HCT116 (cell line): ENCODE measurements around the gene CNTNAP2. TPM values are rescaled to one million over a fixed set of nuclear protein-coding genes. Genes with fewer than 3 reads are reported as not detected.

Experiments used
- ATAC-seq: fragments of 200-7000 bp; cut with Tn5 transposase; 2 replicates; pipeline ENCODE4 v1.9.1; 2020; ENCODE audit warnings: mild to moderate bottlenecking, moderate library complexity
- BruUV-seq: library from RNA; stranded (reverse); fragments of 400-500 nt; replicated peaks from 2 replicates; lab custom pipeline; 2021; lab: Mats Ljungman, UMichigan
- CTCF ChIA-PET: fragments of 300-600 bp; sonication (Branson Sonifier 250); formaldehyde crosslinking; loops from one replicate; lab custom pipeline; 2021; ENCODE audit warnings: antibody characterized with exemption; lab: Charles Lee
- POLR2A ChIA-PET: fragments of 300-600, 350-600 bp; sonication (Branson Sonifier 250); formaldehyde crosslinking; loops from one replicate; lab custom pipeline; 2021; ENCODE audit warnings: antibody characterized with exemption; lab: Charles Lee
- RAD21 ChIA-PET, 2 experiments: fragments of 300-600 bp; sonication (Branson Sonifier 250); formaldehyde crosslinking; loops; one replicate each; lab custom pipeline; 2023; ENCODE audit warnings: low total read pairs in 2 of 2; ENCODE audit not compliant: uncharacterized antibody in 2 of 2, unreplicated experiment in 2 of 2, low non-redundant PET in 1 of 2; lab: Charles Lee
- DNase-seq: peaks from one replicate; pipeline ENCODE4 v3.0.0-alpha.2; 2010; ENCODE audit warnings: low read depth, low spot score
- H2AFZ ChIP-seq: fragments of 200-600 bp; shearing (Covaris generic), sonication (generic); 2 replicates; pipeline ENCODE4 v1.6.1; 2017; ENCODE audit warnings: low read depth, mixed run types, mixed read lengths, antibody characterized with exemption, low read length; ENCODE audit not compliant: poor library complexity, severe bottlenecking
- H3K27ac ChIP-seq: 2 replicates; pipeline ENCODE4 v1.5.1; 2012; ENCODE audit warnings: low read depth, low read length
- H3K27me3 ChIP-seq: fragments of 200-600 bp; sonication (generic); 2 replicates; pipeline ENCODE4 v1.6.1; 2016; ENCODE audit warnings: mixed run types, low read length, mixed read lengths; ENCODE audit not compliant: insufficient read depth
- H3K36me3 ChIP-seq, 2 experiments: fragments of 200-500 bp in 1 of 2; fragments of 200-600 bp in 1 of 2; sonication (Bioruptor generic) in 1 of 2; sonication (generic) in 1 of 2; 2 replicates each; pipeline versions ENCODE4 v1.5.1 to v1.6.1; 2014 to 2016; ENCODE audit warnings: low read length in 2 of 2, inconsistent platforms in 1 of 2, mixed read lengths in 1 of 2, mixed run types in 1 of 2; ENCODE audit not compliant: insufficient read depth in 2 of 2, control insufficient read depth in 1 of 2
- H3K4me1 ChIP-seq, 2 experiments: fragments of 200-600 bp in 1 of 2; sonication (generic) in 1 of 2; 2 replicates each; pipeline versions ENCODE4 v1.5.1 to v1.6.1; 2012 to 2017; ENCODE audit warnings: low read length in 2 of 2, inconsistent platforms in 1 of 2, mild to moderate bottlenecking in 1 of 2, mixed read lengths in 1 of 2, mixed run types in 1 of 2, moderate library complexity in 1 of 2; ENCODE audit not compliant: insufficient read depth in 2 of 2, control insufficient read depth in 1 of 2
- H3K4me2 ChIP-seq: fragments of 200-600 bp; sonication (generic); 2 replicates; pipeline ENCODE4 v1.6.1; 2017; ENCODE audit warnings: mixed run types, low read length, mixed read lengths
- H3K4me3 ChIP-seq, 2 experiments: fragments of 200-600 bp in 1 of 2; sonication (generic) in 1 of 2; replicated peaks in 1 of 2; 2 replicates each; pipeline ENCODE4 v1.5.1; 2011 to 2016; ENCODE audit warnings: low read length in 2 of 2, control low read depth in 1 of 2, low read depth in 1 of 2, mild to moderate bottlenecking in 1 of 2, mixed read lengths in 1 of 2, mixed run types in 1 of 2
- H3K79me2 ChIP-seq: fragments of 200-600 bp; sonication (generic); 2 replicates; pipeline ENCODE4 v1.6.1; 2017; ENCODE audit warnings: mild to moderate bottlenecking, mixed run types, low read length, moderate library complexity, mixed read lengths; ENCODE audit not compliant: insufficient read depth
- H3K9ac ChIP-seq: fragments of 200-600 bp; sonication (generic); 2 replicates; pipeline ENCODE4 v1.6.1; 2016; ENCODE audit warnings: low read length, mixed read lengths
- H3K9me2 ChIP-seq: fragments of 200-600 bp; sonication (generic), shearing (Covaris generic); 2 replicates; pipeline ENCODE4 v1.6.1; 2017; ENCODE audit warnings: mixed run types, mild to moderate bottlenecking, moderate library complexity; ENCODE audit not compliant: insufficient read depth
- H3K9me3 ChIP-seq, 2 experiments: fragments of 200-500 bp in 1 of 2; fragments of 200-600 bp in 1 of 2; sonication (Bioruptor generic) in 1 of 2; sonication (generic) in 1 of 2; 2 replicates each; pipeline ENCODE4 v1.6.1; 2014 to 2017; ENCODE audit warnings: low read length in 2 of 2, mixed read lengths in 2 of 2, inconsistent platforms in 1 of 2, low read depth in 1 of 2, mild to moderate bottlenecking in 1 of 2, mixed run types in 1 of 2, moderate library complexity in 1 of 2; ENCODE audit not compliant: control insufficient read depth in 1 of 2, insufficient read depth in 1 of 2
- H4K20me1 ChIP-seq: fragments of 200-600 bp; sonication (generic), shearing (Covaris generic); 2 replicates; pipeline ENCODE4 v1.6.1; 2017; ENCODE audit warnings: mixed run types, mild to moderate bottlenecking, moderate library complexity; ENCODE audit not compliant: insufficient read depth
- ATF3 ChIP-seq: IDR thresholded peaks from 2 replicates; pipeline ENCODE4 v1.6.1; 2012
- CEBPB ChIP-seq: IDR thresholded peaks from 2 replicates; pipeline ENCODE4 v1.6.1; 2012; ENCODE audit warnings: low read depth
- CTCF ChIP-seq, 3 experiments: fragments of 200-600 bp in 1 of 3; sonication (generic) in 1 of 3; IDR thresholded peaks in 2 of 3; conservative IDR thresholded peaks in 1 of 3; 2 replicates each; pipeline ENCODE4 v1.5.1; 2012 to 2017; ENCODE audit warnings: low read depth in 2 of 3, low read length in 2 of 3, antibody characterized with exemption in 1 of 3, borderline replicate concordance in 1 of 3, control low read depth in 1 of 3, mild to moderate bottlenecking in 1 of 3, mixed read lengths in 1 of 3, mixed run types in 1 of 3, moderate library complexity in 1 of 3; ENCODE audit not compliant: insufficient read depth in 1 of 3
- EGR1 ChIP-seq: IDR thresholded peaks from 2 replicates; pipeline ENCODE4 v1.6.1; 2012; ENCODE audit warnings: low read depth
- EZH2phosphoT487 ChIP-seq: fragments of 200-600 bp; IDR thresholded peaks from 2 replicates; pipeline ENCODE4 v1.6.1; 2018; ENCODE audit warnings: antibody characterized with exemption, borderline replicate concordance
- MAX ChIP-seq: IDR thresholded peaks from 2 replicates; pipeline ENCODE4 v1.6.1; 2012
- POLR2A ChIP-seq: IDR thresholded peaks from 2 replicates; pipeline ENCODE4 v1.7.0; 2011; ENCODE audit warnings: borderline replicate concordance; ENCODE audit not compliant: insufficient read depth, insufficient read length; ENCODE audit errors: extremely low read depth
- POLR2AphosphoS5 ChIP-seq: IDR thresholded peaks from 2 replicates; pipeline ENCODE4 v1.6.1; 2011; ENCODE audit warnings: mild to moderate bottlenecking, low read depth, low read length, moderate library complexity
- RAD21 ChIP-seq: IDR thresholded peaks from 2 replicates; pipeline ENCODE4 v1.6.1; 2012; ENCODE audit warnings: low read depth, mild to moderate bottlenecking
- REST ChIP-seq: IDR thresholded peaks from 2 replicates; pipeline ENCODE4 v1.6.1; 2012; ENCODE audit warnings: low read depth
- SIN3A ChIP-seq: IDR thresholded peaks from 2 replicates; pipeline ENCODE4 v1.6.1; 2012; ENCODE audit warnings: low read depth
- TCF7L2 ChIP-seq: IDR thresholded peaks from 2 replicates; pipeline ENCODE4 v1.7.0; 2011; ENCODE audit warnings: borderline replicate concordance, inconsistent platforms; ENCODE audit not compliant: insufficient read depth, insufficient read length; ENCODE audit errors: extremely low read depth
- YY1 ChIP-seq: IDR thresholded peaks from 2 replicates; pipeline ENCODE4 v1.6.1; 2011; ENCODE audit warnings: low read length, low read depth, moderate library complexity, mild to moderate bottlenecking; ENCODE audit not compliant: insufficient replicate concordance; ENCODE audit errors: extremely low read depth
- ZBTB33 ChIP-seq: IDR thresholded peaks from 2 replicates; pipeline ENCODE4 v1.6.1; 2011; ENCODE audit warnings: mild to moderate bottlenecking, low read length, moderate library complexity; ENCODE audit not compliant: insufficient replicate concordance; ENCODE audit errors: extremely low read depth
- intact Hi-C: fragments of 100-400 bp; cut with micrococcal nuclease; formaldehyde crosslinking; loops from 2 replicates; pipeline ENCODE4 v1.10.0; 2022
- total RNA-seq: library from RNA; stranded (reverse); gene quantifications from one replicate; pipeline ENCODE4 v1.2.1, GENCODE V29; 2021; ENCODE audit not compliant: unreplicated experiment

The CNTNAP2 gene
- total RNA-seq, 1 experiment from 2014 or later = 0.37 TPM

GRCh38 chr7:147240468-147240867, 1123.9 kb downstream of the CNTNAP2 start:
- Histone ChIP-seq H3K79me2 (no peaks in the 10 kb centered on the region), H3K4me3 (no peak overlapping the region), H3K9me3 (peaks cover 3 to 6% of the 10 kb centered on the region in 2 experiments; a peak in 3 of 4 replicates), H3K4me1 (no peaks in the 10 kb centered on the region), H3K36me3 (no peaks in the 10 kb centered on the region), H3K27me3 (no peaks in the 10 kb centered on the region), H4K20me1 (no peaks in the 10 kb centered on the region), H3K9ac (no peak overlapping the region), H3K4me2 (no peak overlapping the region), H2AFZ (no peak overlapping the region), H3K9me2 (no peaks in the 10 kb centered on the region), H3K27ac (no peak overlapping the region)
- no peak for ATAC-seq
- TF ChIP-seq CEBPB = no peak
- TF ChIP-seq YY1 = no peak
- TF ChIP-seq ATF3 = no peak
- no peak for TF ChIP-seq MAX
- TF ChIP-seq RAD21 = no peak
- no peak for TF ChIP-seq CTCF (IDR thresholded peaks at IDR 0.05 in 2 of 3, conservative IDR thresholded peaks at IDR 0.05 in 1 of 3; ENCODE audit: borderline replicate concordance in 1 of 3, insufficient read depth in 1 of 3, low read depth in 2 of 3, low read length in 2 of 3)
- no peak for TF ChIP-seq TCF7L2
- no peak for TF ChIP-seq EGR1
- no peak for TF ChIP-seq POLR2AphosphoS5
- TF ChIP-seq ZBTB33 = no peak
- no peak for TF ChIP-seq SIN3A
- TF ChIP-seq POLR2A = no peak
- no peak for TF ChIP-seq EZH2phosphoT487
- no peak for TF ChIP-seq REST
- intact Hi-C loops = no loop called here
- ChIA-PET CTCF (no interaction called here), POLR2A (no interaction called here), RAD21 (no interaction called here)
- no peak for DNase-seq
- no TSS peak for BruUV-seq
